HEK293 (cell line): Measurements from ENCODE around the gene CYB5RL.

Experiments
- CTCF ChIA-PET: fragments of 350-600 bp; formaldehyde crosslinking; extraction: SDS; loops from one replicate; lab custom pipeline; 2021; ENCODE audit warnings: antibody characterized with exemption; lab: Yijun Ruan, JAX
- POLR2A ChIA-PET: fragments of 300-600 bp; formaldehyde crosslinking; extraction: SDS; loops from one replicate; lab custom pipeline; 2020; ENCODE audit warnings: antibody characterized with exemption, inconsistent platforms; lab: Yijun Ruan, JAX
- H3K27ac ChIP-seq: fragments of 200-500 bp; sonication (Bioruptor generic); 2 replicates; pipeline ENCODE4 v1.5.1; 2014; ENCODE audit warnings: low read depth, low read length, control low read depth, inconsistent platforms; ENCODE audit errors: extremely low read depth
- H3K36me3 ChIP-seq, 2 experiments: fragments of 200-500 bp in 1 of 2; sonication (Bioruptor generic) in 1 of 2; 1 replicate in 1 of 2; 2 replicates in 1 of 2; pipeline ENCODE4 v1.5.1; 2014 to 2017; ENCODE audit warnings: inconsistent platforms in 2 of 2, low read length in 2 of 2; ENCODE audit not compliant: control insufficient read depth in 2 of 2, insufficient read depth in 1 of 2
- H3K4me1 ChIP-seq: fragments of 200-500 bp; sonication (Bioruptor generic); 2 replicates; pipeline ENCODE4 v1.5.1; 2014; ENCODE audit warnings: mild to moderate bottlenecking, low read length, inconsistent platforms; ENCODE audit not compliant: control insufficient read depth, insufficient read depth
- H3K4me3 ChIP-seq: 2 replicates; pipeline ENCODE4 v1.5.1; 2011; ENCODE audit warnings: low read depth, mild to moderate bottlenecking, control low read depth, low read length, moderate library complexity
- H3K9me3 ChIP-seq: fragments of 200-500 bp; sonication (Bioruptor generic); 2 replicates; pipeline ENCODE4 v1.5.1; 2014; ENCODE audit warnings: low read depth, low read length, inconsistent platforms; ENCODE audit not compliant: control insufficient read depth, insufficient read depth
- GLI4 ChIP-seq: fragments of 450-650 bp; formaldehyde crosslinking; IDR thresholded peaks from 2 replicates; pipeline ENCODE4 v1.5.1; 2016; ENCODE audit warnings: missing biosample characterization, missing genetic modification characterization
- RBAK ChIP-seq: fragments of 450-650 bp; formaldehyde crosslinking; IDR thresholded peaks from 2 replicates; pipeline ENCODE4 v1.5.1; 2016; ENCODE audit warnings: missing biosample characterization, missing genetic modification characterization
- SCRT2 ChIP-seq: fragments of 450-650 bp; formaldehyde crosslinking; IDR thresholded peaks from 2 replicates; pipeline ENCODE4 v1.5.1; 2016; ENCODE audit warnings: missing biosample characterization, missing genetic modification characterization
- SP3 ChIP-seq: fragments of 450-650 bp; formaldehyde crosslinking; IDR thresholded peaks from 2 replicates; pipeline ENCODE4 v1.5.1; 2016; ENCODE audit warnings: missing biosample characterization, missing genetic modification characterization
- ZFP41 ChIP-seq: fragments of 450-650 bp; formaldehyde crosslinking; IDR thresholded peaks from 2 replicates; pipeline ENCODE4 v1.5.1; 2016; ENCODE audit warnings: missing biosample characterization, missing genetic modification characterization, borderline replicate concordance
- ZIC2 ChIP-seq: fragments of 450-650 bp; formaldehyde crosslinking; IDR thresholded peaks from 2 replicates; pipeline ENCODE4 v1.5.1; 2016; ENCODE audit warnings: missing biosample characterization, missing genetic modification characterization
- ZNF132 ChIP-seq: fragments of 450-650 bp; formaldehyde crosslinking; IDR thresholded peaks from 2 replicates; pipeline ENCODE4 v1.5.1; 2017; ENCODE audit warnings: missing biosample characterization, missing genetic modification characterization, borderline replicate concordance
- ZNF138 ChIP-seq: fragments of 450-650 bp; formaldehyde crosslinking; IDR thresholded peaks from 2 replicates; pipeline ENCODE4 v1.5.1; 2016; ENCODE audit warnings: missing biosample characterization, missing genetic modification characterization, borderline replicate concordance
- ZNF174 ChIP-seq: fragments of 450-650 bp; formaldehyde crosslinking; IDR thresholded peaks from 2 replicates; pipeline ENCODE4 v1.5.0; 2017; ENCODE audit warnings: missing biosample characterization, mild to moderate bottlenecking, missing genetic modification characterization
- ZNF223 ChIP-seq: fragments of 450-650 bp; formaldehyde crosslinking; IDR thresholded peaks from 2 replicates; pipeline ENCODE4 v1.5.1; 2016; ENCODE audit warnings: missing biosample characterization, missing genetic modification characterization
- ZNF24 ChIP-seq: fragments of 450-650 bp; formaldehyde crosslinking; IDR thresholded peaks from 2 replicates; pipeline ENCODE4 v1.5.1; 2016; ENCODE audit warnings: missing biosample characterization, missing genetic modification characterization
- ZNF311 ChIP-seq: fragments of 450-650 bp; formaldehyde crosslinking; IDR thresholded peaks from 2 replicates; pipeline ENCODE4 v1.5.1; 2017; ENCODE audit warnings: missing biosample characterization, missing genetic modification characterization, borderline replicate concordance
- ZNF324 ChIP-seq: fragments of 450-650 bp; formaldehyde crosslinking; IDR thresholded peaks from 2 replicates; pipeline ENCODE4 v1.5.1; 2016; ENCODE audit warnings: missing biosample characterization, missing genetic modification characterization
- ZNF548 ChIP-seq: fragments of 450-650 bp; formaldehyde crosslinking; IDR thresholded peaks from 2 replicates; pipeline ENCODE4 v1.5.1; 2016; ENCODE audit warnings: missing biosample characterization, missing genetic modification characterization
- ZNF549 ChIP-seq: fragments of 450-650 bp; IDR thresholded peaks from 2 replicates; pipeline ENCODE4 v1.5.1; 2018; ENCODE audit warnings: missing biosample characterization, missing genetic modification characterization, mild to moderate bottlenecking, inconsistent platforms, moderate library complexity
- ZNF623 ChIP-seq: fragments of 450-650 bp; formaldehyde crosslinking; IDR thresholded peaks from 2 replicates; pipeline ENCODE4 v1.5.1; 2016; ENCODE audit warnings: missing biosample characterization, missing genetic modification characterization
- ZNF660 ChIP-seq: fragments of 450-650 bp; IDR thresholded peaks from 2 replicates; pipeline ENCODE4 v1.5.1; 2018; ENCODE audit warnings: missing biosample characterization, mild to moderate bottlenecking, missing genetic modification characterization
- ZNF776 ChIP-seq: fragments of 450-650 bp; formaldehyde crosslinking; IDR thresholded peaks from 2 replicates; pipeline ENCODE4 v1.5.0; 2017; ENCODE audit warnings: missing biosample characterization, missing genetic modification characterization, borderline replicate concordance
- TF ChIP-seq, protein P1 (sequence below): fragments of 450-650 bp; formaldehyde crosslinking; IDR thresholded peaks from 2 replicates; pipeline ENCODE4 v1.5.1; 2016; ENCODE audit warnings: missing biosample characterization, missing genetic modification characterization
- TF ChIP-seq, protein P2 (sequence below): fragments of 450-650 bp; formaldehyde crosslinking; optimal IDR thresholded peaks from 2 replicates; pipeline ENCODE3; 2016; ENCODE audit warnings: missing biosample characterization, mild to moderate bottlenecking, missing genetic modification characterization
- TF ChIP-seq, protein P3 (sequence below): fragments of 450-650 bp; formaldehyde crosslinking; IDR thresholded peaks from 2 replicates; pipeline ENCODE4 v1.5.1; 2016; ENCODE audit warnings: missing biosample characterization, missing genetic modification characterization
- TF ChIP-seq, protein P4 (sequence below): fragments of 450-650 bp; formaldehyde crosslinking; IDR thresholded peaks from 2 replicates; pipeline ENCODE4 v1.5.1; 2016; ENCODE audit warnings: missing biosample characterization, missing genetic modification characterization
- TF ChIP-seq, protein P5 (sequence below): IDR thresholded peaks from 2 replicates; pipeline ENCODE4 v1.6.1; 2011; ENCODE audit warnings: mild to moderate bottlenecking, low read depth, low read length, borderline replicate concordance
- TF ChIP-seq, protein P6 (sequence below): fragments of 450-650 bp; formaldehyde crosslinking; IDR thresholded peaks from 2 replicates; pipeline ENCODE4 v1.5.1; 2016; ENCODE audit warnings: missing biosample characterization, missing genetic modification characterization, borderline replicate concordance

Gene CYB5RL

DNA sequence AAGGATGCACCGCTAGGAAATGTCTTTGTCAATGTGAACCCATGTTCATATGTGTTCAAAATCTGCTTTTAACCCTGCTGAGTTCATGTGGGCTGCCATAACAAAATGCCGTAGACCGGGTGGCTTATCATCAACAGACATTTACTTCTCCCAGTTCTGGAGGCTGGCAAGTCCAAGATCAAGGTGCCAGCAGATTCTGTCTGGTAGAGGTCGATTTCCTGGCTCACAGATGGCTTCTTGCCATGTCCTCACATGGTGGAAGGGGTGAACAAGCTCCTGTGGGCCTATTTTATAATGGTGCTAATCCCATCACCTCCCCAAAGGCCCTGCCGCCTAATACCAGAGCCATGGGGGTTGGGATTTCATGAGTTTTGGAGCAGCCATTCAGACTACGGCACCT lies 42.4 kb downstream of the CYB5RL start (continued):
- TF ChIP-seq, protein P1, sequence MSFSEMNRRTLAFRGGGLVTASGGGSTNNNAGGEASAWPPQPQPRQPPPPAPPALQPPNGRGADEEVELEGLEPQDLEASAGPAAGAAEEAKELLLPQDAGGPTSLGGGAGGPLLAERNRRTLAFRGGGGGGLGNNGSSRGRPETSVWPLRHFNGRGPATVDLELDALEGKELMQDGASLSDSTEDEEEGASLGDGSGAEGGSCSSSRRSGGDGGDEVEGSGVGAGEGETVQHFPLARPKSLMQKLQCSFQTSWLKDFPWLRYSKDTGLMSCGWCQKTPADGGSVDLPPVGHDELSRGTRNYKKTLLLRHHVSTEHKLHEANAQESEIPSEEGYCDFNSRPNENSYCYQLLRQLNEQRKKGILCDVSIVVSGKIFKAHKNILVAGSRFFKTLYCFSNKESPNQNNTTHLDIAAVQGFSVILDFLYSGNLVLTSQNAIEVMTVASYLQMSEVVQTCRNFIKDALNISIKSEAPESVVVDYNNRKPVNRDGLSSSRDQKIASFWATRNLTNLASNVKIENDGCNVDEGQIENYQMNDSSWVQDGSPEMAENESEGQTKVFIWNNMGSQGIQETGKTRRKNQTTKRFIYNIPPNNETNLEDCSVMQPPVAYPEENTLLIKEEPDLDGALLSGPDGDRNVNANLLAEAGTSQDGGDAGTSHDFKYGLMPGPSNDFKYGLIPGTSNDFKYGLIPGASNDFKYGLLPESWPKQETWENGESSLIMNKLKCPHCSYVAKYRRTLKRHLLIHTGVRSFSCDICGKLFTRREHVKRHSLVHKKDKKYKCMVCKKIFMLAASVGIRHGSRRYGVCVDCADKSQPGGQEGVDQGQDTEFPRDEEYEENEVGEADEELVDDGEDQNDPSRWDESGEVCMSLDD (tag by site-specific recombination) = no peak
- TF ChIP-seq ZNF311 (tag by site-specific recombination) (no peak), ZNF623 (tag by site-specific recombination) (no peak), ZNF776 (no peak)
- TF ChIP-seq, protein P2, sequence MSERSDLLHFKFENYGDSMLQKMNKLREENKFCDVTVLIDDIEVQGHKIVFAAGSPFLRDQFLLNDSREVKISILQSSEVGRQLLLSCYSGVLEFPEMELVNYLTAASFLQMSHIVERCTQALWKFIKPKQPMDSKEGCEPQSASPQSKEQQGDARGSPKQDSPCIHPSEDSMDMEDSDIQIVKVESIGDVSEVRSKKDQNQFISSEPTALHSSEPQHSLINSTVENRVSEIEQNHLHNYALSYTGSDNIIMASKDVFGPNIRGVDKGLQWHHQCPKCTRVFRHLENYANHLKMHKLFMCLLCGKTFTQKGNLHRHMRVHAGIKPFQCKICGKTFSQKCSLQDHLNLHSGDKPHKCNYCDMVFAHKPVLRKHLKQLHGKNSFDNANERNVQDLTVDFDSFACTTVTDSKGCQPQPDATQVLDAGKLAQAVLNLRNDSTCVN (tag by site-specific recombination) = no peak

DNA sequence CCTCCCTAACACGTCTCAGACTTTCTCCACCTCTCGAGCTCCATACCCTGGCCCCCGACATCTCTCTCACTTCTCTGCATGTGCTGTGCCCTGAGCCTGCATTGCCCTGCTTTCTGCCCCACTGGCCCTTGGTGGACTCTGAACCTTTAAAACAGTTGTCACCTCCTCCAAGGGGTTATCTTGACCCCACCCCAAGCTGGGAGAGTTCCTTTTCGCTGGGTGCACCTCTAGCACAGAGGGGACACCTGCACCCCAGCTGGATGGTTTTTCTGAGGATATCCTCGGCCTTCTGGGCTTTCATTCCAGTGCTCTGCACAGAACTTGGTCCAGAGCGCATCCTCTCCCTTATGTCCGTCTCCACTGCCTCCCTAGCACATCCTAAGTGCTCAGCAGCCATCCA lies 42.8 kb downstream of the CYB5RL start:
- Histone ChIP-seq H3K4me1 (no peaks in the 10 kb centered on the region), H3K4me3 (no peak overlapping the region), H3K9me3 (no peaks in the 10 kb centered on the region), H3K36me3 (no peaks in the 10 kb centered on the region), H3K27ac (no peak overlapping the region)
- ChIA-PET POLR2A (no interaction called here), CTCF (no interaction called here)
- TF ChIP-seq ZNF549 (tag by site-specific recombination) (no peak), ZNF24 (no peak), SP3 (tag by site-specific recombination) (no peak), ZNF138 (no peak), ZNF174 (no peak), RBAK (tag by site-specific recombination) (no peak), ZIC2 (tag by site-specific recombination) (no peak), SCRT2 (no peak), ZNF324 (tag by site-specific recombination) (no peak), ZNF548 (no peak)
- TF ChIP-seq, protein P3, sequence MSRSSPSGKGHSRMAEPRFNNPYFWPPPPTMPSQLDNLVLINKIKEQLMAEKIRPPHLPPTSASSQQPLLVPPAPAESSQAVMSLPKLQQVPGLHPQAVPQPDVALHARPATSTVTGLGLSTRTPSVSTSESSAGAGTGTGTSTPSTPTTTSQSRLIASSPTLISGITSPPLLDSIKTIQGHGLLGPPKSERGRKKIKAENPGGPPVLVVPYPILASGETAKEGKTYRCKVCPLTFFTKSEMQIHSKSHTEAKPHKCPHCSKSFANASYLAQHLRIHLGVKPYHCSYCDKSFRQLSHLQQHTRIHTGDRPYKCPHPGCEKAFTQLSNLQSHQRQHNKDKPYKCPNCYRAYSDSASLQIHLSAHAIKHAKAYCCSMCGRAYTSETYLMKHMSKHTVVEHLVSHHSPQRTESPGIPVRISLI (tag by site-specific recombination) = no peak
- TF ChIP-seq, protein P4, sequence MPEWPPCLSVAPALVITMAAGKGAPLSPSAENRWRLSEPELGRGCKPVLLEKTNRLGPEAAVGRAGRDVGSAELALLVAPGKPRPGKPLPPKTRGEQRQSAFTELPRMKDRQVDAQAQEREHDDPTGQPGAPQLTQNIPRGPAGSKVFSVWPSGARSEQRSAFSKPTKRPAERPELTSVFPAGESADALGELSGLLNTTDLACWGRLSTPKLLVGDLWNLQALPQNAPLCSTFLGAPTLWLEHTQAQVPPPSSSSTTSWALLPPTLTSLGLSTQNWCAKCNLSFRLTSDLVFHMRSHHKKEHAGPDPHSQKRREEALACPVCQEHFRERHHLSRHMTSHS (tag by site-specific recombination) = no peak

DNA sequence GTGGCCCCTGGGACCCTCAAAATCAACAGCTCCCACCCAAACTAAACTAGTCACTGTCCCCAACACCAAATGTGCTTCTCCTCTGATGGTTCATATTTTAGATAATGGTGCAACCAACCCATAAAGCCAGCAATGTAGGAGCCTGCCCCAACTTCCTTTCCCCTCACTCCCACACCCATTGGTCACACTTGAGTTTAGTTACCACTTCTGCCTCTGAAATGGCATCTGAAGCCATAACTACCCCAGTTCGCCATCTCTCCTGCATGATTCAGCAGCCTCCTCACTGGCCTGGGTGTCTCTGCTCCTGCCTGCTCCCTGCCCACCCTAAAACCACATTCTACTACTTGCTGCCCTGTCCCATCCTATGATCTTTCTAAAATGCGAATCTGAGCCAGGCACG lies 43.6 kb downstream of the CYB5RL start:
- no peak for TF ChIP-seq GLI4 (tag by site-specific recombination)
- no peak for TF ChIP-seq ZNF132 (tag by site-specific recombination)
- no peak for TF ChIP-seq ZNF660 (tag by site-specific recombination)
- TF ChIP-seq ZFP41 = no peak
- TF ChIP-seq, protein P5, sequence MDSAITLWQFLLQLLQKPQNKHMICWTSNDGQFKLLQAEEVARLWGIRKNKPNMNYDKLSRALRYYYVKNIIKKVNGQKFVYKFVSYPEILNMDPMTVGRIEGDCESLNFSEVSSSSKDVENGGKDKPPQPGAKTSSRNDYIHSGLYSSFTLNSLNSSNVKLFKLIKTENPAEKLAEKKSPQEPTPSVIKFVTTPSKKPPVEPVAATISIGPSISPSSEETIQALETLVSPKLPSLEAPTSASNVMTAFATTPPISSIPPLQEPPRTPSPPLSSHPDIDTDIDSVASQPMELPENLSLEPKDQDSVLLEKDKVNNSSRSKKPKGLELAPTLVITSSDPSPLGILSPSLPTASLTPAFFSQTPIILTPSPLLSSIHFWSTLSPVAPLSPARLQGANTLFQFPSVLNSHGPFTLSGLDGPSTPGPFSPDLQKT = no peak
- no peak for TF ChIP-seq ZNF223 (tag by site-specific recombination)
- TF ChIP-seq, protein P6, sequence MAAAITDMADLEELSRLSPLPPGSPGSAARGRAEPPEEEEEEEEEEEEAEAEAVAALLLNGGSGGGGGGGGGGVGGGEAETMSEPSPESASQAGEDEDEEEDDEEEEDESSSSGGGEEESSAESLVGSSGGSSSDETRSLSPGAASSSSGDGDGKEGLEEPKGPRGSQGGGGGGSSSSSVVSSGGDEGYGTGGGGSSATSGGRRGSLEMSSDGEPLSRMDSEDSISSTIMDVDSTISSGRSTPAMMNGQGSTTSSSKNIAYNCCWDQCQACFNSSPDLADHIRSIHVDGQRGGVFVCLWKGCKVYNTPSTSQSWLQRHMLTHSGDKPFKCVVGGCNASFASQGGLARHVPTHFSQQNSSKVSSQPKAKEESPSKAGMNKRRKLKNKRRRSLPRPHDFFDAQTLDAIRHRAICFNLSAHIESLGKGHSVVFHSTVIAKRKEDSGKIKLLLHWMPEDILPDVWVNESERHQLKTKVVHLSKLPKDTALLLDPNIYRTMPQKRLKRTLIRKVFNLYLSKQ = no peak

More for the DNA sequence above, 43.6 kb downstream of the CYB5RL start:
- no peak overlapping the region for H3K27ac ChIP-seq
- no peak overlapping the region for H3K4me3 ChIP-seq
- no peaks in the 10 kb centered on the region for H3K36me3 ChIP-seq
- H3K4me1 ChIP-seq = no peaks in the 10 kb centered on the region
- ChIA-PET POLR2A (no interaction called here), CTCF (no interaction called here)
- no peaks in the 10 kb centered on the region for H3K9me3 ChIP-seq
